Mucosa of stomach (tissue), 1 donor: ENCODE results near the gene MTCL3.

Experiments
- H3K27me3 ChIP-seq: one replicate; pipeline ENCODE4 v1.7.0; 2013; ENCODE audit warnings: mild to moderate bottlenecking, low read length; ENCODE audit not compliant: control insufficient read depth, insufficient read depth
- H3K36me3 ChIP-seq: one replicate; pipeline ENCODE4 v1.7.0; 2013; ENCODE audit warnings: low read length; ENCODE audit not compliant: control insufficient read depth, insufficient read depth
- H3K4me1 ChIP-seq: one replicate; pipeline ENCODE4 v1.7.0; 2013; ENCODE audit warnings: mild to moderate bottlenecking, low read length; ENCODE audit not compliant: control insufficient read depth, insufficient read depth
- H3K4me3 ChIP-seq: one replicate; pipeline ENCODE4 v1.7.0; 2013; ENCODE audit warnings: low read length
- H3K9ac ChIP-seq: one replicate; pipeline ENCODE4 v1.7.0; 2013; ENCODE audit warnings: mild to moderate bottlenecking, low read length, moderate library complexity
- H3K9me3 ChIP-seq: one replicate; pipeline ENCODE4 v1.7.0; 2013; ENCODE audit warnings: mild to moderate bottlenecking, low read length, moderate library complexity; ENCODE audit not compliant: control insufficient read depth
- donor health status: Pancreatic carcinoma.

The MTCL3 gene

GRCh38 chr6:127533736-127534135 lies 14.6 kb upstream of the MTCL3 start:
- no peaks in the 10 kb centered on the region for H3K36me3 ChIP-seq
- no peak overlapping the region for H3K4me3 ChIP-seq
- H3K9ac ChIP-seq = no peak overlapping the region
- H3K9me3 ChIP-seq = no peaks in the 10 kb centered on the region
- H3K27me3 ChIP-seq = no peaks in the 10 kb centered on the region
- no peaks in the 10 kb centered on the region for H3K4me1 ChIP-seq

GRCh38 chr6:127533011-127533410 lies 13.9 kb upstream of the MTCL3 start:
- H3K27me3 ChIP-seq = no peaks in the 10 kb centered on the region
- no peaks in the 10 kb centered on the region for H3K4me1 ChIP-seq
- no peaks in the 10 kb centered on the region for H3K9me3 ChIP-seq
- no peak overlapping the region for H3K4me3 ChIP-seq
- no peaks in the 10 kb centered on the region for H3K36me3 ChIP-seq
- no peak overlapping the region for H3K9ac ChIP-seq

GRCh38 chr6:127522714-127523113 lies 3.6 kb upstream of the MTCL3 start:
- no peaks in the 10 kb centered on the region for H3K9me3 ChIP-seq
- no peaks in the 10 kb centered on the region for H3K4me1 ChIP-seq
- H3K4me3 ChIP-seq = no peak overlapping the region
- H3K9ac ChIP-seq = no peak overlapping the region
- no peaks in the 10 kb centered on the region for H3K36me3 ChIP-seq
- H3K27me3 ChIP-seq = peaks cover 21% of the 10 kb centered on the region

DNA sequence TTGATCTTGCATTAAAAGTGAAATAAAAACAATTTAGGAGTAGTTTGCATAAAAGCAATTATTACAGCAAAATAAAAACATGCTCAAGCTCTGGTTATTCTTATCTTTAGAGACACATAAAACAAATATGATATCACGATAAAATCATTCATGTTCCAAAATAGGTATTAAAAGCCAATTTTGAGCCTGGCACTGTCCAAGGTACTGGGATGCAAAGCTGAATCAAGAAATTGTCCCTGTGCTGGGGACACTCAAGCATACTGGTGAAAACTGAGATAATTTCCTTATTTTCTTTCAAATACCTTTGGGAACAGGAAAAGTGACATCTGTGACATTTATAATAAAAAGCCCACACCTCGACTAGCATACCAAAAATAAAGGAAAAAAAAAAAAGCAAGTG lies 931 bp upstream of the MTCL3 start:
- Histone ChIP-seq H3K27me3 (peaks cover 41% of the 10 kb centered on the region), H3K9ac (no peak overlapping the region), H3K36me3 (no peaks in the 10 kb centered on the region), H3K9me3 (no peaks in the 10 kb centered on the region), H3K4me3 (no peak overlapping the region), H3K4me1 (peaks cover 12% of the 10 kb centered on the region)

DNA sequence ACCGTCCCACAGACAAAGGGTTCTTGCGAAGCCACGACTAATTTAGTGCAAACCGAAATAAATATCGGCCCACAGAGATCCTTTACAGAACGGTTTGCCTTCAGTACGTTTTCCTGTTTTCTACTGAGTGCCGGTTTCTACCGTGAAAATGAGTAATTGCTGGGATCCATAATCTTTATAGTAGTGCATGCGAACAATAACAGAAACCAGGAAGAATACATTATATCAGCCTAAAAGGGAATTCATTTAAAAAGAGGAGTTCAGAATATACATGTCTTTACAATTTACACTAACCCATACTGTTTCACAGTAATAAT lies 292 bp upstream of the MTCL3 start:
- Histone ChIP-seq H3K4me3 (no peak overlapping the region), H3K9me3 (no peaks in the 10 kb centered on the region), H3K9ac (no peak overlapping the region), H3K27me3 (peaks cover 47% of the 10 kb centered on the region), H3K4me1 (peaks cover 19% of the 10 kb centered on the region), H3K36me3 (no peaks in the 10 kb centered on the region)

GRCh38 chr6:127518191-127518709 lies 885 bp downstream of the MTCL3 start:
- peaks cover 50% of the 10 kb centered on the region for H3K27me3 ChIP-seq

GRCh38 chr6:127517693-127518092 lies 1.4 kb downstream of the MTCL3 start:
- Histone ChIP-seq H3K27me3 (peaks cover 50% of the 10 kb centered on the region), H3K9ac (no peak overlapping the region), H3K36me3 (no peaks in the 10 kb centered on the region), H3K4me1 (peaks cover 19% of the 10 kb centered on the region), H3K9me3 (no peaks in the 10 kb centered on the region), H3K4me3 (no peak overlapping the region)

More at GRCh38 chr6:127518191-127518709, 885 bp downstream of the MTCL3 start:
- Histone ChIP-seq H3K9ac (no peak overlapping the region), H3K9me3 (no peaks in the 10 kb centered on the region), H3K4me1 (peaks cover 19% of the 10 kb centered on the region), H3K4me3 (no peak overlapping the region), H3K36me3 (no peaks in the 10 kb centered on the region)

GRCh38 chr6:127516662-127517273 lies 2.4 kb downstream of the MTCL3 start:
- Histone ChIP-seq H3K9me3 (no peaks in the 10 kb centered on the region), H3K36me3 (no peaks in the 10 kb centered on the region), H3K27me3 (peaks cover 50% of the 10 kb centered on the region), H3K4me3 (no peak overlapping the region), H3K4me1 (peaks cover 19% of the 10 kb centered on the region), H3K9ac (no peak overlapping the region)

DNA sequence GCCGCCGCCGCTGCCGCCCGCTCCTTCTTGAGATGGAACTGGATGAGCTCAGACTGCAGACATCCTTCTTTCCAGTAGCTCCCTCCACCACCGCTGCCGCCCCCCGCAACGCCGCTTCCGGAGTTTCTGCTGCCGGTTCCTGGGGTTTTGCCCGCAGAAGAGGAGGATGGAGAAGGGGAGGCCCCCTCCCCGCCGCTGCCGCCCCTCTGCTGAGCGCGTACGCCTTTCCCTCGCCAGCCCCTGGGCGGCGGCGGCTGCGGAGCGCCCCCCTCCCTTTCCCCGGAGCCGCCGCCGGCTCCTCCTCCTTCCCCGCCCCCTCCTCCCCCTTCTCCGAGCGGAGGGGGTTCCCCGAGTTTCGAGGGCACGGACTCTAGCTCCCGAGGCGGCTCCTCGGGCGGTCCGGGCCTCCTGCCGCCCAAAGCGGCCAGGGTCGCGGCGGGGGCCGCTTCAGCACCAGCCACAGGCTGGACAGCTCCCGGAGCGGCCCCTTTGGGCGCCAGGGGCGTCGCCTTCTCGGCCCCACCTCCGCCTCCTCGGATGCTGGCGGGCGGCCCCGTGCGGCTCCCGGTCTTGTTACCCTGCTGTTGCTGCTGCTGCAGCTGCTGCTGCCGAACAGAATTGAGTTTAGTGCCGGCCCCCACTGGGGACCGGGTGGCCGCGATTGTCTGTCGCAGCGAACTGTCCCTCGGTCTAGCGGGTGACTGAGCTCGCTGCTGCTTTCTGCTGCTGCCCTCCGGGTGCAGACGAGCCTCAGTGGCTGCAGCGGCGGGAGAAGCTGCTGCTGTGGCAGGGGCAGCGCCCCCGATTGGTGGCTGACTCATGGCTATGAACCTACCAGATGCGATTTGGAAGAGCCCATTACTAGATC lies 3.1 kb downstream of the MTCL3 start:
- Histone ChIP-seq H3K9ac (no peak overlapping the region), H3K9me3 (no peaks in the 10 kb centered on the region), H3K36me3 (no peaks in the 10 kb centered on the region), H3K4me3 (no peak overlapping the region), H3K4me1 (peaks cover 19% of the 10 kb centered on the region), H3K27me3 (peaks cover 47% of the 10 kb centered on the region)

DNA sequence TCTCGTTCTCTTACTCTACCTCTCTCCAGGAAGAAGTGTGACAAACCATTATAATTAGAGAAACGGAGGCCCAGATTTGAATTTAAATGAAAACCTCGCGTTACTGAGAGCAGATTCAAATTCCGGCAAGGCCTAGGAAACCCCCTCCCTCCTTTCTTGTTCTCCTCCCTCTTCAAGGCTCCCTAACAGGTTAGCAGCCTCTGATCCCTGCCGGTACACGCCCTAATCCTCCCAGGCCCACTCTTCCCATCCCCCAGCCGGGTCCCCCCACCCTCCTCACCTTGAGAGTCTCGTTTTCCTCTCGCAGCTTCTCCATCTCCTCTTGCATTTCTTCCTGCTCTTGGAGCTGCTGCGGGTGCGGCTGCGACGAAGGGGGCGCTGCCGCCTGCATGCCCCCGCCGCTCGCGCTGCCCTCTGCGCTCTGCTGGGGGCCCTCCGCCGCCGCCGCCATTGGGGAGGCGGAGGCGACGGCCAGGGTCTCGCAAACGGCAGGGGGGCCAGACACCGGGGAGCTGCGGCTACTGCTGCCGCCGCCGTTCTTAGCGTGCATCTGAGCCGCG lies 3.8 kb downstream of the MTCL3 start:
- Histone ChIP-seq H3K4me3 (peak overlapping the region; percentile 32), H3K4me1 (peaks cover 19% of the 10 kb centered on the region), H3K9me3 (no peaks in the 10 kb centered on the region), H3K27me3 (peaks cover 46% of the 10 kb centered on the region), H3K9ac (peak overlapping the region; percentile 56), H3K36me3 (no peaks in the 10 kb centered on the region)

DNA sequence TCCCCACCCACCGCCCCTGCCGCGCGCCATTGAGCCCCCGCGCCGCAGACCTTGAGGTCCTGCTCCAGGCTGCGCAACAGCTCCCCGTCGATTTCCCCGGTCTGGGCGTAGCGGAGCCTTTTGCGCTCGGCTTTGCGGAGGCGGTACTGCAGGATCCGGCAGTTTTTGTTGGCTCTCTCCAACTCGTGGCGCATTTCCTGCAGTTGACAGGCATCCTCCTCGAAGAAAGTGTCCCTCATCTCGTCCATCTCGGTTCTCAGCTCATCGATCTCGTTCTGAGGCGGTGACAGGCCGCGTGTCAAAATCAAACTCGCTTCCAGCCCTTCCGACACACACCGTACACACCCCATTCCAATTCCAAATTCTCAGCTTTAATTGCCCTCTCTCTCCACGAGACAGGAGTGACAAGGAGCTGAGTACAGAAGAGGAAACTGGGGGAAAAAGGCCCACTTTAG lies 4.3 kb downstream of the MTCL3 start:
- peak overlapping the region; percentile 56 for H3K9ac ChIP-seq
- H3K36me3 ChIP-seq = no peaks in the 10 kb centered on the region
- peaks cover 46% of the 10 kb centered on the region for H3K27me3 ChIP-seq
- no peaks in the 10 kb centered on the region for H3K9me3 ChIP-seq
- peaks cover 19% of the 10 kb centered on the region for H3K4me1 ChIP-seq
- peak overlapping the region; percentile 32 for H3K4me3 ChIP-seq

- Histone ChIP-seq H3K27me3 (peaks cover 44% of the 10 kb centered on the region), H3K9ac (no peak overlapping the region), H3K9me3 (no peaks in the 10 kb centered on the region), H3K36me3 (no peaks in the 10 kb centered on the region), H3K4me1 (peaks cover 19% of the 10 kb centered on the region), H3K4me3 (no peak overlapping the region)
Observed at GRCh38 chr6:127514179-127514772, 4.9 kb downstream of the MTCL3 start.
